HL-60 (cell line): ENCODE results near the gene FNIP1.

Source experiments
- DNase-seq, 2 experiments: peaks; one replicate each; pipeline ENCODE4 v3.0.0-alpha.2; 2010 to 2020; ENCODE audit warnings: low read depth in 1 of 2, low spot score in 1 of 2
- H3K27ac ChIP-seq: fragments of 250-450 bp; sonication (Bioruptor Pico); replicated peaks from 2 replicates; pipeline ENCODE4 v1.5.1; 2020; ENCODE audit warnings: mild to moderate bottlenecking, moderate library complexity
- H3K27me3 ChIP-seq: fragments of 250-450 bp; sonication (Bioruptor Pico); 2 replicates; pipeline ENCODE4 v1.5.1; 2021; ENCODE audit warnings: mild to moderate bottlenecking, moderate library complexity; ENCODE audit not compliant: insufficient read depth, poor library complexity, severe bottlenecking
- H3K4me3 ChIP-seq: replicated peaks from 2 replicates; pipeline ENCODE4 v1.5.1; 2011; ENCODE audit warnings: mild to moderate bottlenecking, control low read depth, low read length; ENCODE audit not compliant: insufficient read depth
- CTCF ChIP-seq: IDR thresholded peaks from one replicate; pipeline ENCODE4 v1.5.1; 2011; ENCODE audit warnings: low read length, control low read depth, inconsistent platforms; ENCODE audit not compliant: insufficient read depth
- GABPA ChIP-seq: IDR thresholded peaks from 2 replicates; pipeline ENCODE4 v1.6.1; 2012; ENCODE audit warnings: low read depth
- POLR2AphosphoS5 ChIP-seq: IDR thresholded peaks from 2 replicates; pipeline ENCODE4 v1.6.1; 2012; ENCODE audit warnings: low read depth
- SPI1 ChIP-seq: IDR thresholded peaks from 2 replicates; pipeline ENCODE4 v1.6.1; 2012; ENCODE audit warnings: low read depth, mild to moderate bottlenecking, borderline replicate concordance
- TF ChIP-seq, protein P1 (sequence below): IDR thresholded peaks from 2 replicates; pipeline ENCODE4 v1.6.1; 2012; ENCODE audit warnings: low read depth; ENCODE audit not compliant: insufficient replicate concordance

FNIP1 gene

DNA sequence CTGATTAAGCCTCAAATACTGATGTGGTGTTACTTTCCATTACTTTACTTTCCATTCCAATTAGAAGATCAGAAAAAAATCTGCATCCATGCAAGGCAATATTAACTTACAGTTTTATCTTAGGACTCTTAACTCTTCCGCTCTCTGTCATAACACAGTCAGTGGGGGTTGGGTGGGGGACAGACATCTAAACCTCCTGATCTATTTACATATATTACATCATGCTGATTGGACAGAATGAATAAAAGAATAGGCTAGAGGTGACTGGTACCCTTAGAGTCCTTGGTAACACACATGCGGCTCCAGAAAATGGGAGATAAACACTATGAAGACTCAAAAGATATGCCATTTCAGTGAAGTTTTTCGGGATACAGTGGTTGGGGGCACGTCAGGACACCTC, 189.4 kb downstream of the FNIP1 start:
- TF ChIP-seq CTCF (no peak), POLR2AphosphoS5 (no peak), GABPA (no peak), SPI1 (no peak)
- TF ChIP-seq, protein P1, sequence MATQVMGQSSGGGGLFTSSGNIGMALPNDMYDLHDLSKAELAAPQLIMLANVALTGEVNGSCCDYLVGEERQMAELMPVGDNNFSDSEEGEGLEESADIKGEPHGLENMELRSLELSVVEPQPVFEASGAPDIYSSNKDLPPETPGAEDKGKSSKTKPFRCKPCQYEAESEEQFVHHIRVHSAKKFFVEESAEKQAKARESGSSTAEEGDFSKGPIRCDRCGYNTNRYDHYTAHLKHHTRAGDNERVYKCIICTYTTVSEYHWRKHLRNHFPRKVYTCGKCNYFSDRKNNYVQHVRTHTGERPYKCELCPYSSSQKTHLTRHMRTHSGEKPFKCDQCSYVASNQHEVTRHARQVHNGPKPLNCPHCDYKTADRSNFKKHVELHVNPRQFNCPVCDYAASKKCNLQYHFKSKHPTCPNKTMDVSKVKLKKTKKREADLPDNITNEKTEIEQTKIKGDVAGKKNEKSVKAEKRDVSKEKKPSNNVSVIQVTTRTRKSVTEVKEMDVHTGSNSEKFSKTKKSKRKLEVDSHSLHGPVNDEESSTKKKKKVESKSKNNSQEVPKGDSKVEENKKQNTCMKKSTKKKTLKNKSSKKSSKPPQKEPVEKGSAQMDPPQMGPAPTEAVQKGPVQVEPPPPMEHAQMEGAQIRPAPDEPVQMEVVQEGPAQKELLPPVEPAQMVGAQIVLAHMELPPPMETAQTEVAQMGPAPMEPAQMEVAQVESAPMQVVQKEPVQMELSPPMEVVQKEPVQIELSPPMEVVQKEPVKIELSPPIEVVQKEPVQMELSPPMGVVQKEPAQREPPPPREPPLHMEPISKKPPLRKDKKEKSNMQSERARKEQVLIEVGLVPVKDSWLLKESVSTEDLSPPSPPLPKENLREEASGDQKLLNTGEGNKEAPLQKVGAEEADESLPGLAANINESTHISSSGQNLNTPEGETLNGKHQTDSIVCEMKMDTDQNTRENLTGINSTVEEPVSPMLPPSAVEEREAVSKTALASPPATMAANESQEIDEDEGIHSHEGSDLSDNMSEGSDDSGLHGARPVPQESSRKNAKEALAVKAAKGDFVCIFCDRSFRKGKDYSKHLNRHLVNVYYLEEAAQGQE = no peak
- DNase-seq = no peak
- no peak overlapping the region for H3K27ac ChIP-seq
- H3K27me3 ChIP-seq = no peaks in the 10 kb centered on the region
- no peak overlapping the region for H3K4me3 ChIP-seq

DNA sequence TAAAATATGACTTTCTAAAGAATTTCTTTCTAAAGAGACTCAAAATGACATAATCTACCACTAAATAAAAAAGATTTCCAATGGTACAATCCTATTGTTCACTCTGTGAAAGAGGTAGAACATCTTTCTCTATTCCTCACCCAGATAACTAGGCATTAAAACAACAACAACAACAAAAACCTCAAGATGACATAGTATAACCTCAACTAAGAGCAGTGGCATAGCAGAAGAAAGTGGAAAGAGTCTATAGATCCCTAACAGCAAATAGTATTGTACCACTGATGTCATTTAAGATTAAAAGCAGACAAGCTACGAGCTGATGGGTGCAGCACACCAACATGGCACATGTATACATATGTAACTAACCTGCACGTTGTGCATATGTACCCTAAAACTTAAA, 191.7 kb downstream of the FNIP1 start:
- no peak for DNase-seq
- TF ChIP-seq POLR2AphosphoS5 = no peak
- TF ChIP-seq GABPA = no peak
- TF ChIP-seq CTCF = no peak
- TF ChIP-seq, protein P1 = no peak
- TF ChIP-seq SPI1 = no peak
- H3K4me3 ChIP-seq = no peak overlapping the region
- H3K27ac ChIP-seq = no peak overlapping the region
- no peaks in the 10 kb centered on the region for H3K27me3 ChIP-seq

DNA sequence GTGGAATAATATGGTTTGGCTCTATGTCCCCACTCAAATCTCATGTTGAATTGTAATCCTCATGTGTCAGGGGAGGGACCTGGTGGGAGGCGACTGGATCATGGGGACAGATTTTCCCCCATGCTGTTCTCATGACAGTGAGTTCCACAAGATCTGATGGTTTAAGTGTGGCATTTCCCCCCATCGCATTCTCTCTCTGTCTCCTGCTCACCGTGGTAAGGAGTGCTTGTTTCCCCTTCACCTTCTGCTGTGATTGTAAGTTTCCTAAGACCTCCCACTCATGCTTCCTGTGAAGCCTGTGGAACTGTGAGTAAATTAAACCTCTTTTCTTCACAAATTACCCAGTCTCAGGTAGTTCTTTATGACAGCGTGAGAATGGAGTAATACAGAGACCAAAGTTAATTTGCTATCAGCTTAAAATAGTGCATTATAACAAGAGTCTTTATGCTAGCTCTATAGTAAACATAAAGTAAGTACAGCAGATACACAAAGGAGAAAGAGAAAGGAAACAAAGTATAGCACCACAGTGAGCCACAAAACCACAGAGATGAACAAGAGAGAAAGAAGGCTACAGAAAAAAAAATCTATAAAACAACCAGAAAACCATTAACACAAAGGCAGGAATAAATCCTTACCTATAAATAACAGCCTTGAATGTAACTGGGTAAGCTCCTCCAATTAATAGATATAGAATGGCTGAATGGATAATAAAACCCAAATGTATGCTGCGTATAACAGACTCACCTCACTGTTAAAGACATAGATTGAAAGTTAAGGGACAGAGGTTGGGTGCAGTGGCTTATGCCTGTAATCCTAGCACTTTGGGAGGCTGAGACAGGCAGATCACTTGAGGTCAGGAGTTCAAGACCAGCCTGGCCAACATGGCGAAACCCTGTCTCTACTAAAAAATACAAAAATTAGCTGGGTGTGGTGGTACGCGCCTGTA, 201.5 kb downstream of the FNIP1 start:
- DNase-seq = no peak
- H3K27me3 ChIP-seq = no peaks in the 10 kb centered on the region
- no peak for TF ChIP-seq SPI1
- TF ChIP-seq, protein P1 = no peak
- TF ChIP-seq GABPA = no peak
- TF ChIP-seq CTCF = no peak
- no peak for TF ChIP-seq POLR2AphosphoS5
- no peak overlapping the region for H3K27ac ChIP-seq
- no peak overlapping the region for H3K4me3 ChIP-seq
